ENCODE results near the gene CSNK1G3. TPM values are rescaled to one million over a fixed set of nuclear protein-coding genes. Genes with fewer than 3 reads are reported as not detected.

CSNK1G3 gene
- polyA plus RNA-seq, 2 of the 4 experiments (the other 2 are of a cell fraction): 24.0 to 50.9 TPM

GRCh38 chr5:123659495-123659894, 147.5 kb downstream of the CSNK1G3 start (continued):
- TF ChIP-seq REST (IDR thresholded peaks at IDR 0.05) (no peak), EHMT2 (IDR thresholded peaks at IDR 0.05; ENCODE audit: low read depth) (no peak)

GRCh38 chr5:123664961-123665360, 153.0 kb downstream of the CSNK1G3 start:
- WGBS (ENCODE audit: missing lambda C conversion rate): 36% methylated on average over 1 of the region's 1 CpG
- TF ChIP-seq POLR2A (IDR thresholded peaks at IDR 0.05; ENCODE audit: low read length) (no peak), REST (IDR thresholded peaks at IDR 0.05) (no peak), CHD4 (IDR thresholded peaks at IDR 0.05; ENCODE audit: borderline replicate concordance) (no peak), POLR2AphosphoS2 (conservative IDR thresholded peaks at IDR 0.05; ENCODE audit: low read length) (no peak), JUNB (IDR thresholded peaks at IDR 0.05) (no peak), NR3C1 (IDR thresholded peaks at IDR 0.05) (no peak), ZSCAN20 (CRISPR knock-in tag; IDR thresholded peaks at IDR 0.05) (no peak), BCL3 (IDR thresholded peaks at IDR 0.05) (no peak), RARB (CRISPR knock-in tag; IDR thresholded peaks at IDR 0.05) (no peak), BHLHE40 (IDR thresholded peaks at IDR 0.05; ENCODE audit: low read depth, low read length) (no peak), KDM1A (IDR thresholded peaks at IDR 0.05; ENCODE audit: low read depth) (no peak; the same call in 1 of the 2 replicates)
- CTCF ChIA-PET: no interaction called here
- H3K27ac ChIP-seq: no peak overlapping the region
- H3K9me3 ChIP-seq: peaks cover 14% of the 10 kb centered on the region; the same call in 1 of the 3 replicates
- no peaks in the 10 kb centered on the region for H3K4me1 ChIP-seq
- FAIRE-seq (no peak), DNase-seq (ENCODE audit: low read depth in 1 of 2, low spot score in 1 of 2) (no peak), ATAC-seq (no peak)
- H3K4me3 ChIP-seq: no peak overlapping the region
- no peak overlapping the region for H3K4me2 ChIP-seq
- POLR2A ChIA-PET: no interaction called here

GRCh38 chr5:123665822-123666371, 153.9 kb downstream of the CSNK1G3 start:
- peak in 1 of 2 experiments; percentile 33; a peak in 1 of 6 replicates for ATAC-seq
- POLR2A ChIA-PET: no interaction called here
- no peak for FAIRE-seq

More at GRCh38 chr5:123665822-123666371, 153.9 kb downstream of the CSNK1G3 start:
- H3K4me1 ChIP-seq: no peaks in the 10 kb centered on the region
- H3K4me3 ChIP-seq: no peak overlapping the region
- peaks cover 14% of the 10 kb centered on the region; the same call in 1 of the 3 replicates for H3K9me3 ChIP-seq
- H3K27ac ChIP-seq: no peak overlapping the region
- 6% methylated on average over 2 of the region's 2 CpGs for WGBS (ENCODE audit: missing lambda C conversion rate)
- CTCF ChIA-PET: interaction anchor here (0.6 kb wide), 1 partner anchor 702 kb away, joined by 3 read pairs; no protein-coding TSS in a partner anchor
- TF ChIP-seq E2F6 (IDR thresholded peaks at IDR 0.05; ENCODE audit: borderline replicate concordance, low read depth) (no peak), CTCF (IDR thresholded peaks at IDR 0.05) (no peak), RAD21 (conservative IDR thresholded peaks at IDR 0.05 in 1 of 2, IDR thresholded peaks at IDR 0.05 in 1 of 2) (peak in 1 of 2 experiments; percentile 4; a peak in 1 of 5 replicates)
- DNase-seq (ENCODE audit: low read depth in 1 of 2, low spot score in 1 of 2): peak in 1 of 2 experiments; percentile 16
- H3K4me2 ChIP-seq: no peak overlapping the region

All from A549 (cell line).